Measurements from ENCODE around the gene JAZF1. TPM values are rescaled to one million over a fixed set of nuclear protein-coding genes. Genes with fewer than 3 reads are reported as not detected.

JAZF1 gene
- total RNA-seq, 1 experiment from 2014 or later: 1.5 TPM

DNA sequence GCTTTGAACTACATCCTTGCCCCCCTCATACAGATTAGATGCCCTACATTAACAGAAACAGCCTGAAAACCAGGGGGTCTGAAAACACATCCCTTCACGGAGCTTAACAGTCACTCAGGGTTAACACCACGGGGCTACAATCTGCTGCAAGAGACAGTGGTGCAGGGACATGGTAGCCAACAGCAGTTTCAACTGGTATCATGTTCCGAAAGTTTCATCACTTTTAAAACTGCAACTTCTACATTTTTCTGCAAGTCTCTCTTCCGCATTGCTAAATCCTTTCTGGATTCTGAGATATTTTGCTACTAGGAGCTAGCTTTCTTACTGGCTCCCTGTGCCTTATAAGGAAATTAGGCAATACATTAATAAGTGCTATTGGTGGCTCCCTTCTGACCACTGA lies 92.6 kb downstream of the JAZF1 start:
- no peak for TF ChIP-seq CTCF (conservative IDR thresholded peaks at IDR 0.05; ENCODE audit: low read depth, low read length)
- Histone ChIP-seq H3K27ac (ENCODE audit: low read depth, low read length, poor library complexity, severe bottlenecking) (no peak overlapping the region), H3K4me3 (ENCODE audit: low read depth, low read length, poor library complexity, severe bottlenecking) (no peak overlapping the region), H3K4me1 (ENCODE audit: insufficient read depth, low read length, poor library complexity, severe bottlenecking) (no peaks in the 10 kb centered on the region), H3K9me3 (ENCODE audit: low read depth, low read length, poor library complexity, severe bottlenecking) (no peaks in the 10 kb centered on the region), H3K36me3 (ENCODE audit: insufficient read depth, low read length, poor library complexity, severe bottlenecking) (no peaks in the 10 kb centered on the region), H3K27me3 (replicated peaks; ENCODE audit: insufficient read depth, low read depth, low read length, poor library complexity) (peaks cover 29% of the 10 kb centered on the region)
- BruUV-seq (replicated peaks): no TSS peak
- no peak for DNase-seq (ENCODE audit: low spot score)
- intact Hi-C loops (cut with micrococcal nuclease; ENCODE audit: unreplicated experiment): no loop called here
- ChIA-PET POLR2A (ENCODE audit: low non-redundant PET) (no interaction called here), CTCF (no interaction called here)

GRCh38 chr7:28086198-28086597 lies 94.4 kb downstream of the JAZF1 start:
- Histone ChIP-seq H3K4me3 (ENCODE audit: low read depth, low read length, poor library complexity, severe bottlenecking) (no peak overlapping the region), H3K27me3 (replicated peaks; ENCODE audit: insufficient read depth, low read depth, low read length, poor library complexity) (peaks cover 29% of the 10 kb centered on the region), H3K36me3 (ENCODE audit: insufficient read depth, low read length, poor library complexity, severe bottlenecking) (no peaks in the 10 kb centered on the region), H3K4me1 (ENCODE audit: insufficient read depth, low read length, poor library complexity, severe bottlenecking) (no peaks in the 10 kb centered on the region), H3K27ac (ENCODE audit: low read depth, low read length, poor library complexity, severe bottlenecking) (no peak overlapping the region), H3K9me3 (ENCODE audit: low read depth, low read length, poor library complexity, severe bottlenecking) (no peaks in the 10 kb centered on the region)
- TF ChIP-seq EZH2 (IDR thresholded peaks at IDR 0.05; ENCODE audit: borderline replicate concordance, low read depth, low read length, poor library complexity, severe bottlenecking) (no peak), CTCF (conservative IDR thresholded peaks at IDR 0.05; ENCODE audit: low read depth, low read length) (no peak)
- no TSS peak for BruUV-seq (replicated peaks)
- ChIA-PET CTCF (no interaction called here), POLR2A (ENCODE audit: low non-redundant PET) (no interaction called here)
- DNase-seq (ENCODE audit: low spot score): no peak
- intact Hi-C loops (cut with micrococcal nuclease; ENCODE audit: unreplicated experiment): no loop called here

DNA sequence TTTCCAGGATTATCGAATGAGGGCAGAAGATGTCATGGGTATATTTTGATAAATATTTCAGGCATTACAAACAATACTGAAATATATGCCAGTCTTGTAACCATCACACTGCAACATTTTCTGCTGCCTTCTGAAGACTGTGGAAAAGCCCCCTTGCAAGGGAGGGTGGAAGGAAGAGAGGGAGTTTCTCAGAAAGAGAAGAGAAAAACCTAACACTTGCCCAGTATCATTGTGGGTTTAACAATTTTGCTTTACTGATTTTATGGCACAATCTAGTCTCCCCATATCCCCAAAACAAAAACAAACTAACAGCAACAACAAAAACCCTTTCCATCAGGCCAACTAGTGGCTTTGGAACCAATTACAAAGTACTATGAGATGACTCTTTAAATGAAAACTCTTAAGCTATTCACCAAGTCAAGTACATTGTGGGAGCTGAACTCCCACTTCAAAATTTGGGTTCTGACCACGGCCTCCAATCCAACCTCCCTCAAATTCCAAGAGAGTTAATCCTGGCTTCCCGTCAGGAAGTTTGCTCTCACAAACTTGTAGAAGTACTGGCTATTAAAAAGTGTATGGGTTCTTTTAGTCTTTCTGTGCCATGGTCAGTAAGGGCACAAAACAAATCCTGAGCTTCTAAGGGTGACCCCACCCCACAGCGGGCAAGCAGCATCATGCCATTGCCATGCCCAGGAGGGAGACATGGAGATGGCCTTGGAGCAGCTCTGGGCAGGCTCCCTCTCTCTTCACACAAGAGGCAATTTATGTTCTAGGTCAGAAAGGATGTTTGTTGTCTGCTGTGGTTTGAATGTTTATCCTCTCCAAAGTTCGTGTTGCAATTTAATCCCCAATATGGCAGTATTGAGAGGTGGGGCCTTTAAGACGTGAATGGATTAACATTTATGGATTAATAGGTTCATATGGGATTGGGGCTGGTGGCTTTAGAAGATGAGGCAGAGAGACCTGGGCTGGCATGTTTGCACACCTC lies 96.3 kb downstream of the JAZF1 start:
- no TSS peak for BruUV-seq (replicated peaks)
- POLR2A ChIA-PET (ENCODE audit: low non-redundant PET): no interaction called here

More for the DNA sequence above, 96.3 kb downstream of the JAZF1 start:
- no peaks in the 10 kb centered on the region for H3K36me3 ChIP-seq (ENCODE audit: insufficient read depth, low read length, poor library complexity, severe bottlenecking)
- no peaks in the 10 kb centered on the region for H3K4me1 ChIP-seq (ENCODE audit: insufficient read depth, low read length, poor library complexity, severe bottlenecking)
- intact Hi-C loops (cut with micrococcal nuclease; ENCODE audit: unreplicated experiment): no loop called here
- H3K27me3 ChIP-seq (replicated peaks; ENCODE audit: insufficient read depth, low read depth, low read length, poor library complexity): peaks cover 25% of the 10 kb centered on the region
- H3K4me3 ChIP-seq (ENCODE audit: low read depth, low read length, poor library complexity, severe bottlenecking): no peak overlapping the region
- DNase-seq (ENCODE audit: low spot score): no peak
- H3K27ac ChIP-seq (ENCODE audit: low read depth, low read length, poor library complexity, severe bottlenecking): no peak overlapping the region
- H3K9me3 ChIP-seq (ENCODE audit: low read depth, low read length, poor library complexity, severe bottlenecking): no peaks in the 10 kb centered on the region
- CTCF ChIA-PET: no interaction called here
- TF ChIP-seq CTCF (conservative IDR thresholded peaks at IDR 0.05; ENCODE audit: low read depth, low read length) (no peak), EZH2 (IDR thresholded peaks at IDR 0.05; ENCODE audit: borderline replicate concordance, low read depth, low read length, poor library complexity, severe bottlenecking) (no peak)
